Testis (tissue), 2 donors: ENCODE results near the gene LMNTD2.

Experiments
- CTCF ChIP-seq, 3 experiments: fragments of 450-650 bp in 2 of 3; fragments of 200-600 bp in 1 of 3; sonication (generic) in 1 of 3; IDR thresholded peaks; one replicate each; pipeline ENCODE4 v1.5.1; 2016 to 2019; ENCODE audit warnings: antibody characterized with exemption in 3 of 3, mild to moderate bottlenecking in 2 of 3, moderate library complexity in 1 of 3
- POLR2A ChIP-seq: fragments of 450-650 bp; IDR thresholded peaks from one replicate; pipeline ENCODE4 v1.6.1; 2017; ENCODE audit warnings: antibody characterized with exemption, mild to moderate bottlenecking, moderate library complexity

GRCh38 chr11:605286-606129 lies 45.0 kb upstream of the LMNTD2 start:
- no peak for TF ChIP-seq CTCF (IDR thresholded peaks at IDR 0.05)
- no peak for TF ChIP-seq POLR2A
